Retinal pigment epithelial cell (primary cell): Measurements from ENCODE around the gene RASSF7.
A peak's percentile ranks its signal among the peaks of the same experiment; 100 is the strongest.
"Not testable (repeated sequence)": the region's sequence is repeated elsewhere in the genome, so short reads cannot be mapped to it uniquely, and the experiment has no call there.

Experiments used
- DNase-seq: peaks from one replicate; pipeline ENCODE4 v3.0.0-alpha.2; 2010; ENCODE audit warnings: low read depth
- H3K4me3 ChIP-seq: 2 replicates; pipeline ENCODE4 v1.5.1; 2011; ENCODE audit warnings: mild to moderate bottlenecking, low read length, control low read depth, moderate library complexity
- TF ChIP-seq, protein P1 (sequence below): conservative IDR thresholded peaks from 2 replicates; pipeline ENCODE4 v1.5.1; 2011; ENCODE audit warnings: low read depth, low read length, control low read depth, inconsistent platforms

RASSF7 gene

DNA sequence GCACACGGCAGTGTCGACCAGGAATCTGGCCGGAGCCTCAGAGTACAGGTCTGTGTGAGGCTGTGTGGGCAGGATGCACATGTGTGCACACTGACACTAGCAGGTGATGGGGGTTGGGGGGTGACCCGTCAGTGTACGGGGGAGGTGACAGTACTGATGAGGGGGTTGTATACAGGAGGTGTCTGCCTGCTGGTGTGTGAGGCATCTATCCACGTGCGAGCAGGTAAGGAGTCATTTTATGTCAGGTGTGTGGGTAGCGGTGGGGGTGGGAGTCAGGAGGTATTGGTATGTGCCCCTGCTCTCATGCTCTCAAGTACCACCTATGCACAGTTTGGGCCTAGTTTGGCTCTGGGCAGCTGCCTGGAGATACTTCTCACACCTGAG lies 11.0 kb downstream of the RASSF7 start:
- DNase-seq = no peak
- no peak overlapping the region for H3K4me3 ChIP-seq
- TF ChIP-seq, protein P1, sequence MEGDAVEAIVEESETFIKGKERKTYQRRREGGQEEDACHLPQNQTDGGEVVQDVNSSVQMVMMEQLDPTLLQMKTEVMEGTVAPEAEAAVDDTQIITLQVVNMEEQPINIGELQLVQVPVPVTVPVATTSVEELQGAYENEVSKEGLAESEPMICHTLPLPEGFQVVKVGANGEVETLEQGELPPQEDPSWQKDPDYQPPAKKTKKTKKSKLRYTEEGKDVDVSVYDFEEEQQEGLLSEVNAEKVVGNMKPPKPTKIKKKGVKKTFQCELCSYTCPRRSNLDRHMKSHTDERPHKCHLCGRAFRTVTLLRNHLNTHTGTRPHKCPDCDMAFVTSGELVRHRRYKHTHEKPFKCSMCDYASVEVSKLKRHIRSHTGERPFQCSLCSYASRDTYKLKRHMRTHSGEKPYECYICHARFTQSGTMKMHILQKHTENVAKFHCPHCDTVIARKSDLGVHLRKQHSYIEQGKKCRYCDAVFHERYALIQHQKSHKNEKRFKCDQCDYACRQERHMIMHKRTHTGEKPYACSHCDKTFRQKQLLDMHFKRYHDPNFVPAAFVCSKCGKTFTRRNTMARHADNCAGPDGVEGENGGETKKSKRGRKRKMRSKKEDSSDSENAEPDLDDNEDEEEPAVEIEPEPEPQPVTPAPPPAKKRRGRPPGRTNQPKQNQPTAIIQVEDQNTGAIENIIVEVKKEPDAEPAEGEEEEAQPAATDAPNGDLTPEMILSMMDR = no peak

DNA sequence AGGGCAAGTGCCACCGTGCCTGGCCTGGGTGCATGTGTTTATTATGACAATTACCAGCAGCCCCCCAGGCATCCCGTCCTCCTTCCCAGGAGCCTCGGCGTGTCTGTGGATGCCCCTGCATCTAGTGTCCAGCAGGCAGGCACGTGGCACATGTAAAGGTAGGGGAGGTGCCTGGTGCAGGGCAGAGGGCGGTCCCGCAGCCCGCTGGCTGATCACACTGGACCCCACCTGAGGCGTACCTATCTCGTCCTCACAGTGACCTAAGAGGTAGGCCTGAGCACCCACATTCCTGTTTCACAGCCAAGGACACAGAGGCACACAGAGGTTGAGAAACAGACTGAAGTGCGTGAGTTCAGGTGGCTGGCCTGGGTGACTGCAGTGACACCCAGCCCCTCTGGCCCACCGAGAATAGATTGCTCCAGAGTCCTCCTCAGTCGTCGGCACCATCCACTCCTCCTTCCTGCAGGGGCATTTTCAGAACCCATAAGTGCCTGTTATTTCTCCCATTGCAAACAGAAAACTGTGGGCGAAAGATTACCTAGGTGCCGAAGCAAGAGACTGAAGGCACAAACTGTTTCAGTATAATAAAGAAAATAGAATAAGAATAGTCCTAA lies 12.5 kb downstream of the RASSF7 start:
- no peak overlapping the region for H3K4me3 ChIP-seq
- TF ChIP-seq, protein P1 = no peak

DNA sequence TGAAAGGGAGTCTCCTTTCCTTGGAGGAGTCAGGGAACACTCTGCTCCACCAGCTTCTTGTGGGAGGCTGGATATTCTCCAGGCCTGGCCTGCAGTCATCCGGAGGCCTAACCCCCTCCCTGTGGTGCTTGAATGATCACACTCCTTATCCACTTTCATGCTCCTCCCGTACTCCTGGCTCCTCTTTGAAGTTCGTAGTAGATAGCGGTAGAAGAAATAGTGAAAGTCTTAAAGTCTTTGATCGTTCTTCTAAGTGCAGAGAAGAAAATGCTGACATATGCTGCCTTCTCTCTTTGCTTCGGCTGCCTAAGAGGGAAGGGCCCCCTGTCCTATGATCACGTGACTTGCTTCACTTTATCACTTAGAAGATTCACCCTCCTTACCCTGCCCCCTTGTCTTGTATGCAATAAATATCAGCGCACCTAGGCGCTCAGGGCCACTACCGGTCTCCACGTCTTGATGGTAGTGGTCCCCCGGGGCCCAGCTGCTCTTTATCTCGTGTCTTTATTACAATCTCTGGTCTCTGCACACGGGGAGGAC lies 13.3 kb downstream of the RASSF7 start:
- not testable (repeated sequence) for DNase-seq, H3K4me3 ChIP-seq

More for the DNA sequence above, 12.5 kb downstream of the RASSF7 start:
- no peak for DNase-seq

DNA sequence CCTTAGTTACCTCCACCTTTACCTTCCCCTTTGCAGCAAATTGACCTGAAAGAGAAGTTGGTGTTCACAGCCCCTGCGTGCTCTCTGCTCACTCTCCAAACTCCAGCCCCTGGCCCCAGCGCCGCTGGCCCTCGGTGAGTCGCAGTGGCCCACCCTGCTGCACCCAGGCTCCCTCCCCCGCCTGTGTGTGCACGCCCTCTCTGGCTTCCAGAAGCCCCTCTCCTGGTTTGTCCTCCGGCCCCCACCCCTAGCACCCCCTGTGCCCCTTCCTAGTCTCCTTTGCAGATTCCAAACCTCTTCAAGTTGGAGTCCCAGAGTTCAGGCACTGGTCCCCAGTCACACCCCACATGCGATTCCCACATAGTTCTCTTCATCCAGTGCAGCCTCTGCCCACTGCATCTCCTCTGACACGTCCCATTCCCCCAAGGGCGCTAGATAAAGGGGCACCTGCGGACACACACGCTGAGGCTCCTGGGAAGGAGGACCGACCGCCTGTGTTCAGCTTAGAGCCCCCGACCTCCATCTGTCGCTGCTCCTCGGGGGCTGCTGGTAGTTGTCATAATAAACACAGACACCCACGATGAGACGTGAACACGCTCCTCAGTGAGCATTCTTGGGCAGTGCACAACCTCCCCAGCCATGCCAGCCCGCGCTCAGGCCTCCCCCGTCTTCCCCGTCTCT lies 14.0 kb downstream of the RASSF7 start:
- H3K4me3 ChIP-seq = peak overlapping the region; percentile 49
- DNase-seq = no peak
- TF ChIP-seq, protein P1 = no peak

DNA sequence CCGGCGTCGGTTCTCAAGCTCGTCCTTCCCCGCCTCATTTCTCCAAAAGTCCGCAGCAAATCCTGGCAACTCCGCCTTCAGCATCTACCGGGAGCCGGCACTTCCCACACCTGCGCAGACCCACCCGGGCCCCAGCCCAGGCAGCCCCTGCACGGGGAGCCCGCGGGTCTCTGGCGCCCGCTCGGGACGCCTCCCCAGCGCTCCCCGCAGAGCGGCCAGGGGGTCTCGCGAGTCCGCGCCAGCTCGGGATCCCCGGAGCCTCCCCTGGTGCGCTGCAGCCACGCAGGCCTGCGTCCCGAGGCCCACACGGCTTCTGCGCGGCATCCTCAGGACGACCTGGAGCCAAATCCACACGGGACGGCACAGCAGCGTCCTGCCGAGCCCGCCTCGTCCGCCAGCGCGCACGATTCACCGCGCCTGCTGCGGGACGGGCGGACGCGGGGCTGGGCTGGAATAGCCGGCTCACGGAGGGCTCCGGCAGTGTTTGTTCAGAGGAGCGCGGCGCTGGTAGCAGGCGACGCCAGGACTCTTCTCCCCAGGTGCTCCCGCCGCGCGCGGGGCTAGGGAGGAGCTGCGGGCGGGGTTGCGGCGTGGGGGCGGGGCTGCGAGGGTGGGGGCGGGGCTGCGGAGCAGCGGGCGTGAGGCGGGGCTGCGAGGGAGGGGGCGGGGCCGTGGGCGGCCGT lies 14.7 kb downstream of the RASSF7 start:
- DNase-seq = no peak
- H3K4me3 ChIP-seq = peak overlapping the region; percentile 49
- TF ChIP-seq, protein P1 = no peak

DNA sequence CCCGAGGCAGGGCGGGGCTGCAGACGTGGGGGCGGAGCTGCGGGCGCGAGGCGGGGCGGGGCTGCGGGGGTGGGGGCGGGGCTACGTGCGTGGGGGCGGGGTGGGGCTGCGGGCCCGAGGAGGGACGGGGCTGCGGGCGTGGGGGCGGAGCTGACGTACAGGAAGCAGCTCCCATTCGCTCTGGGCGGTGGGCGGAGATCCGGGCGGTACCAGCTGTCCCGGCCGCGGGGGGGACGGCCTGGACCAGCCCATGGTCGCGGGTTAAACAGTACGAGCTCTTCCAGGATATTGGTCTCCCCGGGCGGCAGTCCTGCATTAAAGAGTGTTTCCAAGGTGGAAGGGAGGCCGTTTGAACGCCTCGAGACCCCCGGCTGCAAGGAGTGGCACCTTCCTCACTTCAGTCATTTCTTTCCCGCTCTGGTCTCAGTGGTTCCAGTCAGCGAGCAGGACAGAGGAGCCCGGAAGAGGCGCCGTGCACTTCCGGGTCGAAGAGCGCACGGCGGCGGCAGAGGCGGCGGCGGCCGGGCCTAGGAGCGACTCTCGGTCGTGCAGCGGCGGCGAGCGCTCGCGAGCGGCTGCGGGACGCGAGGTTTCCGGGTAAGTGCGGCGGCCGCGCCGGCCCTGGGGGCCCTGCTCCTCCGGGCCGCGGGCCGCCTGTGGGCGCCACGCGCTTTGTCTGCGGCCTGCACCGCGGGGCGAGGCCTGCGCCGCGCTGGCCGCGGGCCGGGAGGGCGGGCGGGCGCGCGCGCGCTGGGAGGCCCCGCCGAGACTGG lies 15.4 kb downstream of the RASSF7 start, which contains the start of gene PHRF1:
Gene PHRF1, plus strand, starts transcription at position 475 of the 773 bp plus-strand sequence. CDS start 5,043 bp downstream, outside the sequence.
- peak; percentile 68 for DNase-seq
- peak within 1 kb of the TSS; percentile 92 for H3K4me3 ChIP-seq
- TF ChIP-seq, protein P1 = no peak
